NCI-H1417 (cell line): Measurements from ENCODE around the gene MSMP.

Experiments
- DNase-seq, 3 experiments: peaks; one replicate each; lab custom pipeline; 2025; lab: John Stamatoyannopoulos, UW

The MSMP gene

DNA sequence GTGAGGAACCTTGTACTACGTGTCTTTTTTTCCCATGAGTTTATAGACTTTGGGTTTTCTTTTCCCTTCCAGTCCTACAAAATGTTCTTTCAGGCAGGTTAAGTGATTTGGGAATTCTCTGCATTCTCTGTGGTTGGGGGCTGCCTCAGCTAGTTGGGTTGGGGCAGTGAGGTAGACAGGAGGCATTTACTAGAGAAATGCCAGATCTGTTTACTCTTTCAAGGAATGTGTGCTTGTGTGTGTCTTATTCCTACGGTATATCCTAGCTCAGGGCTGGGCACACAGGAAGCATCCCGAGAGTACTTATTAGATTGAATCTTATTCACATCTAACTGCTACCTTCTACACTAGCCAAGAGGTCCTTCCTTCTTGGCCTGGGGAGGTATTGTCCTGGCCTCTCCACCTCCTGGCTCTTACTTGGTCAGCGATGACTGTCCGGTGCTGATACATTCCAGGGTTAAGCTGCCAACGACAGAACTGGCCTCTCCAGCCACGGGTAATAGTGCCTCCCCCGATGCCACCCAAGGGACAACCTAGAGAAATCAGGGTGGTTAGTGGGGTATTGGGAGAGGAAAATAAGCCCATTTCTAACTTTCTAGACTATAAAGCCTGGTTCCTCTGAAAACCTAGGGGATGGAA is 10.1 kb downstream of the MSMP start:
- DNase-seq, result no peak

DNA sequence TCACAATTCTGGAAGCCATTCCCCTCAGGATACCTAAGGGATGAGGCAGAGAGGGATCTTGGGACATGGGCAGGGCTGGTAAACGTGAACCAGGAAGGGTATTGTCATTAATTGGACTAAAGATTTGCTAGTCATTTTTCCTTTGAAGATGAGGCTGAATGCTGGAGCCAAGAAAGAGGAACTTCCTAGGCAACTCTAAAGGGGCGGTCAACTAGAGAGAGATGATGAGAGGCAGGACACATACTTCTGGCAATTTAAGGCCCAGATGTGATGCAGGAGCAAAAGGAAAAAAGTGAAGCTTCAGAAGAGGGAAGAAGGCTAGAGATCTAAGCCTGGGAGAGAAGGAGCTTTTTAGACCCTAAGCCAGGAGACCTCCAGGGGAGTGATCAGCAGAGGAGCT is 10.6 kb downstream of the MSMP start:
- no peak for DNase-seq

DNA sequence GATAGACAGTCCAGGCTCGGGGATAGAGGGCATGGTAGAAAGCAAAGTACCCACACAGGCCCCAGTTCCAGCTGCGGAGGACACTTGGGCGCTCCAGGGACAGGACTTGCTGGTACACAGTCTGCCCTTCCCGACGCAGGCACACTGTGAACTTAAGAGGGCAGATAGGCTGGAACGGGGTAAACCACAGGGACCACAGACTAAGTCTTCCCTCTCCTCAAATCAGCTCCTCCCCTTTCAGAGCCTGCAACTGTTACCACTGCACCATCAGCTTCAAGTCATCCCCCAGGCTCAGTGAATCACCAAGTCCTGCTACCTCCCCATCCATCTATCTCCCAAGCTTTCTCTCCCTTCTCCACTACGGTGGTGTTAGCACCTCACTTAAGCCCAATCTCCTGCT is 12.3 kb downstream of the MSMP start:
- no peak for DNase-seq

DNA sequence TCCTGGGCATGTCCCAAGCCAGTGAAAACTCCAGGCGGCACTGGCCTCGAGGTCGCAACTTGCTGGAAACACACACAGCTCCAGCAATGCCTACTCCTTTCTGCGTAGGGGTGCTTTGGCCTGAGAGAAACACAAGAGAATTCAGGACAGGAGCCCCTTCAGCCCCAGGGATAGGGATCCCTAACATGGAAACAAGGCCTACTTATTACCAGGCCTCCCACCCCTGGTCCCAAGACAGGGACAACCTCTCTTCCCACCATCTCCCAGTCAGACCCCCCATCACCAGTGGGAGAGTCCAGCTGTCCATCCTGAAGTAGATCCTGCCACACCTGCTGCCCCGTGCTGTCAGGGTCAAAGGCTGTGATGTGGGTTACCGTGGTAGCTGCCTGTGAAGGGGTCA is 13.8 kb downstream of the MSMP start:
- DNase-seq, result no peak

DNA sequence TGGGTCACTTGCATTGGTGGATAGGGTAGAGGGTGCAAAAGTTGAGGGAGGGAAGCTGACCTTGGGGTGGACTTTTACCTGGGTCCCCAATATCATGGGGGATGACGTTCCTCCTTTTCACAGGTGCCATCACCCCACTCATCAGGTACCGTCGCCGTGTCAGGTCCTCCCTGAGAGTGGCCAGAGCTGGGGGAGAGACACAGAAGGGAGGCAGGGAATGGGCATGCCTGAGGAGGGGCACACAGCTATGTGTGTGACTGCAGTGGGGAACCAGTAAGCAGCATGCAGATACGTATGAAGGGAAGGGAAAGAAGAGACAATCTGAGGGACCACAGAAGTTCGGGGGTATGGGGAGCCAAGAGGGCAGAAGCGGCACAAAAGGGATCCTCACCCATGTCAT is 15.2 kb downstream of the MSMP start:
- no peak for DNase-seq

DNA sequence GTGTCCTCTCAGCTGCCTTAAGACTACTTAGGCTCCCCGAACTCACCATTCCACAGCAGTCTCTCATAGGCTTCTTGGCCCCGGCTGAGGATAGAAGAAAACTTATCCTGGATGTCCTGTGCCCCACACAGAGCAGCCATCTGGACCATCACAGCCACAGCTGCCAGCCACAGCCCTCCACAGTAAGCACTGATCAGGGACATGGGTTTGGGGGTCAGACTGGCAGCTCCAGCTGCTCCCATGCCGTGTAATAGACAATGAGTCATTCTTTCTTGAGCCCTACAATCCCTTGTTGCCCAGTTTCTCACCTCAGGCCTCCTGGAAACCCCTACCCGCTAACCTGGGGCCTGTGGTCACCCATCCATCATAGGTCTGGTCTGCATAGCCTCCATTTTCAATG is 15.9 kb downstream of the MSMP start:
- no peak for DNase-seq

DNA sequence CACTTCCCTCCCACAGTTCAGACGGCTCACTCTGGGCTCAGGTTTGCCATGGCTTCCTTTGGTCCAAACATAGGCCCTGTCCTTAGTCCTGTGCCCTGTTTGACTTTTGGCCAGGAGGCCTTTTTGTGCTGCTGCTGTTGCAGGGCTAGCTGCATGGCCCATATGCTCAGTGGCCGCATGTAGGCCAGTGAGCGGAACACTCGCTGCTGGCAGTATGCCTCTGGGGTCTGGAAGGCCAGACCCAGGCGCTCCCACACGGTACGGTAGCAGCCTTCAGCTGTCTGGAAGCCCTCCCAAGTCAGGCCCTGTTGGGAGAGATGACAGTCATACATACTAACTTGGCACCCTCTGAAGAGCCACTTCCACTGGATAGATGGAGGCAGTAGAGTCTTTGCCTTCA is 16.9 kb downstream of the MSMP start:
- no peak for DNase-seq

DNA sequence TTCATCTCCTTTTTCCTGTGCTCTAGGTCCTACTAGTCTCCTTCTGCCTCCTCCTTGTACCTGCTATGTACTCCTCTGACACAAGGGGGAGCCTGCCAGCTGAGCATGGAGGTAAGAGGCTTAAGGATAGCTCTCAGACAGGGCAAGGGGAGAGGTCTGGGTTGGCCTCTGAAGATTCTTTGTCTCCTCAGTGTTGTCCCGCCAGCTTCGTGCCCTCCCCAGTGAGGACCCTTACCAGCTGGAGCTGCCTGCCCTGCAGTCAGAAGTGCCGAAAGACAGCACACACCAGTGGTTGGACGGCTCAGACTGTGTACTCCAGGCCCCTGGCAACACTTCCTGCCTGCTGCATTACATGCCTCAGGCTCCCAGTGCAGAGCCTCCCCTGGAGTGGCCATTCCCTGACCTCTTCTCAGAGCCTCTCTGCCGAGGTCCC is 17.9 kb downstream of the MSMP start:
- peak; percentile 12 to 65 (median 28) for DNase-seq

DNA sequence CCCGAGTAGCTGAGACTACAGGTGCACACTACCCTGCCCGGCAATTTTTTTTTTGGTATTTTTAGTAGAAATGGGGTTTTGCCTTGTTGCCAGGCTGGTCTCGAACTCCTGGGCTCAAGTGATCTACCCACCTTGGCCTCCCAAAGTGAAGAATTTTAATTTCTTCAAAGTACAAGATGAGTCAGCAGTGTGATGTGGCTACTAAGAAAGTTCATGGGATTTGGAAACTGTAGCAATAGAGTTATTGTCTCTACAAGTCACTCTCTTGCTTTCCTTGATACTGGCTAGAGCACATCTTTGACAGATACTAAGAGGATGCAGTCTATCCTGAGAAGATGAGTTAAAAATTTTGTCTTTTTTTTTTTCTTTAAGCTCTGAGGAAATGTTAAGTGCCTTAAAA is 20.0 kb downstream of the MSMP start:
- no peak for DNase-seq

DNA sequence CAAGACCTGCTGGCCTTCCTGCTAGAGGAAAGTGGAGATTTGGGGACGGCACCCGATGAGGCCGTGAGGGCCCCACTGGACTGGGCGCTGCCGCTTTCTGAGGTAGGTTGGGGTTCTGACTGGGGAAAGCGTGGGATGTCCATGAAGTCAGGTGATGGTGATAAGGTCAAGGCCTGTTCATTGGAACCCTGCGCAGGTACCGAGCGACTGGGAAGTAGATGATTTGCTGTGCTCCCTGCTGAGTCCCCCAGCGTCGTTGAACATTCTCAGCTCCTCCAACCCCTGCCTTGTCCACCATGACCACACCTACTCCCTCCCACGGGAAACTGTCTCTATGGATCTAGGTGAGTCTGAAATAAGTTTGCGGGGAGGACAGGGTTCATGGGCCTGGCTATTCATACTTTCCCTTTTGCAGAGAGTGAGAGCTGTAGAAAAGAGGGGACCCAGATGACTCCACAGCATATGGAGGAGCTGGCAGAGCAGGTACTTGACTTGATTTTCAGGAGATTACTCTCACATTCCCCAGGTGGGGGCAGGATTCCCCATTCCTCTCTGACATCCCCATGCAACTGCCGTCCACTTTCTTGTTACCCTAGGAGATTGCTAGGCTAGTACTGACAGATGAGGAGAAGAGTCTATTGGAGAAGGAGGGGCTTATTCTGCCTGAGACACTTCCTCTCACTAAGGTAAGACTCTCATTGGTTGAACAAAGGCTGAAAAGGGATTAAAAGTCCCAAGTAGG is 21.1 kb downstream of the MSMP start:
- DNase-seq, result peak in 2 of 3 experiments; percentile 30 to 62

DNA sequence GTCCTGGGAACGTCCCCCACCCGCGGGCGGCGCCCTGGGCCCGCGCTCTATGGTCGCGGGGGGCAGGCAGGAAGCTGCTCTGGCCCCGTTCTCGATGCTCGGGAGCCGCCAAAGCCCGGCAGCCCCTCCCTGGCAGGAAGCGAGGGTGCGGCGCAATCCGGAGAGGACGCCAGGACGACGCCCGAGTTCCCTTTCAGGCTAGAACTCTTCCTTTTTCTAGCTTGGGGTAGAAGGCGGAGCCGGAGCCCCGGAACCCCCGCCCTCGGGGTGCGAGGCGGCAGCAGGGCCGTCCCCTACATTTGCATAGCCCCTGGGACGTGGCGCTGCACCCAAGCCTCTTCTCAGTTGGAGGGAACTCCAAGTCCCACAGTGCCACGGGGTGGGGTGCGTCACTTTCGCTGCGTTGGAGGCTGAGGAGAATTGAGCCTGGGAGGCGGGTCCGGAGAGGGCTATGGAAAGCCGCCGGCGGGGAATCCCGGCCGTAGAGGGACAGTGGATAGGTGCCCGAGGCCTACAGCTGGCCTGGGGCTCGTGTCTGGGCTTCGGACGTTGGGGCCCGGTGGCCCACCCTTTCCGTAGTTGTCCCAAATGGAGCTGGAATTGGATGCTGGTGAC is 21.8 kb downstream of the MSMP start, which contains the start of the genes CREB3 and TLN1:
Gene CREB3, plus strand, starts transcription at position 482 of the 615 bp plus-strand sequence. Its CDS starts 107 bp downstream, at position 589.
Gene TLN1, minus strand, starts transcription at position 11 of the 615 bp plus-strand sequence. CDS start 6,501 bp downstream, outside the sequence.
- peak; percentile 95 to 98 (median 97) for DNase-seq

DNA sequence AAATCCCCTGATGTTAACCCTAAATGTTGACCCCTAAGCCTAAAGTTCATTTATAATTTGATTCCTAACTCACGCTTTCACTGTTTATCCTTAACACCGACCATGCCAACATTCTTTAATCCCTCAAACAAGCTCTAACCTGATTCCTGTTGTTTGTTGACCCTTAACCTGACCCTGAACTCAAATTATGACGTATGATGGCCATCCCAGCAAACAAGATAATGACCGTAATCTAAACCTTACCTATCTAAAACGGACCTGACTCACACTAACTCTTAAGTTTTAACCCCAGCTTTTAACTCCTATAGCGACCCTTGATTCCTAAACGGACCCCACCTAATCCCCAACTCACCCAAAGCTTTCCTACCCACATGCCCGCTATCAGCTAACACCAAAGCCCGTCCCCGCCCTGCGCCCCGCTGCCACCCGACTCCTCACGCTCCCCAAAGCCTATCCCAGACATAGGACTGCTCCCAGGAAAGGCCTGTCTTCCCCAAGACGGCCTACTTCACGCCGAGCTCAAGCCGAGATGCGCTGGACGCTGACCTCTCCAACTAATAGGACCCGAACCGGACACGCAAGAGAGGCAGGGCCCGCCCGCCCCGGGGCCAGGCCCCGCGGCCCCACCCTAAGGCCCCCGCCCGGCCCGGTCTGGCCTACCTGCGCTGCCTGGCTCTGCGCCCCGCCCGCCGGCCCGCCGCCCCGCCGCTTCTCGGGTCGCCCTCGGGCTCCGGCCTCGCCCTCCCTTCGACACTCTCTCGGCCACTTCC is 22.5 kb downstream of the MSMP start:
- DNase-seq, result peak in 1 of 3 experiments; percentile 23

DNA sequence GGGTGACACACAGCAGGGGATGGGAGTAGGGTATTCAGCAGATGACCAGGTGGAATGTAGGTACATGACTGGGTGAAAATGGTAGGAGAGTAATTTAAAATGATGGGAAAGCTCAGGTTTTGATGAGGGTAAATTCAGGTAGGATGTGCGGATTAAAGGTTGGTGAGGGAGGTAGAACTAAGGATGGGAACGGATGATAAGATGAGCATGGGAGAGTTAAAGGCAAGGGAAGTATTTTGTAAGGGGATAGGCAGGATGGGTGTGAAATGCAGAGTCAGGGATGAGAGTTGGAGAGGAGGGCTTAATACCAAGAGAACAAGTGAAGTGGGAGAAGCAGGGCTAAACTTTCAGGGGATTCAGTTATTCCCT is 23.6 kb downstream of the MSMP start:
- no peak for DNase-seq

DNA sequence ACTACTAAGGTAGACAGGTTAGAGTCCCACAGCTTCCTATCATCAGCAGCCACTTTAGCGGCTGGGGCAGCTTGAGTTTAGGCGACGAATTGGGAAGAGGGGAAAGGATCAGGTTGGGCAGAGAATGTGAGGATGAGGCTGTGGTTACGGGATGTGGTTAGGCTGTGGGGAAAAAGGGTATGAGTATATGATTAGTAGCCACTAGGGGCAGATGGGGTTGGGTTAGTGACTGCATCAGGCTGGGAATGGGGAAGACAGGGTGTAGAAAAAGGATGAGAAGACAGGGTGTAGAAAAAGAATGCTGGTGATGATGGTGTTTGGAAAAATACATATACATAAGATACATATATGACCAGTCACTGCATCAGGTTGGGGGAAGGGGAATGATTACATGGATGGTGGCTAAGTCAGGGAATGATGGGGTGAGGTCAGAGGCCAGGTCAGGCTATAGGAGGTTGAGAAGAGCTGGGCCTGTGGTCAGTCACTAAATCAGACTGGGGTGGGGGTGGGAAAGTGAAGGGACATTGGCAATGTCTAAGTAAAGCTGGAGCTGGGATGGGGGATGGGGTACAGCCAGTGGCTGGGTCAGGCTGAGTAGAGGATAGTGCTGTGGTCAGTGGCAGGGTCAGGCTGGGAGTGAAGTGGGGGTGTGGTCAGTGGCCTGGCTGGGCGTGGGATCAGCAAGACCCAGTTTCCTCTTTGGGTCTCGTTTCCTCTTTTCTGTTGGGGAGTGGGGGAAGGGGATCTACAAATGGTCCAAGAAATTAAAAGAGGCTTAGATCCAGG is 24.2 kb downstream of the MSMP start:
- no peak for DNase-seq

DNA sequence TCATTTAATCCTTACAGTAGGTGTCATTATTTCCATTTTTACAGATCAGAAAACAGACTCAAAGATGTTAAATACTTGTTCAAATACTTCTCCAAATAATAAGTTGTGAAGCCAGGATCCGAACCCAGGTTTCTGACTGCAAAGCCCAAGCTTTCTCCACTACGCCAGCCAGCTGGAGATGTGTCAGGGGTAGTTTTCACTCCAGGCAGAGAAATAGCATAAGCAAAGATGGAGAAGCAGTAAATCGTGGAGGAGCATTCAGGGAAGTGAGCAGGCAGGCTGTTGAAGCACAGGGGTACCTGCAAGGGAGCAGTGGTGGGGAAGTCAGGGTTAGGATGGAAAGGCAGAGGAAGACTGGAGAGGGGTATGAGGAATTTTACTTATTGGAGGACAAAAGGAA is 25.0 kb downstream of the MSMP start:
- DNase-seq, result no peak

DNA sequence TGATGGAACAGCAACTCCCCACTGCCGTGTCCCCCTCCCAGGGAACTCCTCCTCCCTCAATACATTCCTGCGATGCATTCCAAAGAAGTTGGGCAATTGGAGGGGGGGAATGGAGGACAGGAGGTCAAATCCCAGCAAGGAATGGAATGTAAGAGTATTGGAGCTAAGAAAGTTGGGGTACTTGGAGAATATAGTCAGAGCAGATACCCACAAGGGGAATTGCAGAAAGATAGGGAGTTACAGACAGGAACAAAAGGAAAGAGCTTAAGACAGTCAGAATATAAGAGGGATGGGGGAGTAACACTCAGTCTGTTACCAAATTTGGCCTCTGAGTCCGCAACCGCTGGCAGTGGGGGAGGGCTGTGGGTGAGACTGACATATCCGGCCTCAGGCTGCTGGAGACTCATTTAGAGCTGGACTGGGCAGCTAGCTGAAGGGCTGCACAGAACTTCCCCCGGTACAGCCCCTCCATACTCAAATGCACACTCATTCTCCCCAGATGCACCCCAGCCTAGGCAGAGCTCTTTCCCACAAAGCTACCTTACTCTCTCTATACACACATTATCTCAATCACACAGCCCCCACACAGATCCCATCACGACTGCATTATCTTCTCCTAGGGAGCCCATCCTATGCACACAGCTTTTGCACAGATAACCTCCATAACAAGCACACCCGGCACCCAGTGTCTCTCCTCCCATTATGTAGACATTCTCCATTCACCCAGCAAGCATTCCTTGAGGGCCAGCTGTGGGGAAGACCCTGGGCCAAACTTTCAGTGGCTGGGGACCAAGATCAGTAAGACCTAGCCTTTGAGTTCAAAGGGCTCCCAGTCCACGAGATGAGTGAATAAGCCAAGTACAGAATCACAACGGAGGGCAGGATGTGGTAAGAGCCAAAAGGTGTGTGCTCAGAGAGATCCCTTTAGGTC is 25.8 kb downstream of the MSMP start:
- DNase-seq, result no peak

DNA sequence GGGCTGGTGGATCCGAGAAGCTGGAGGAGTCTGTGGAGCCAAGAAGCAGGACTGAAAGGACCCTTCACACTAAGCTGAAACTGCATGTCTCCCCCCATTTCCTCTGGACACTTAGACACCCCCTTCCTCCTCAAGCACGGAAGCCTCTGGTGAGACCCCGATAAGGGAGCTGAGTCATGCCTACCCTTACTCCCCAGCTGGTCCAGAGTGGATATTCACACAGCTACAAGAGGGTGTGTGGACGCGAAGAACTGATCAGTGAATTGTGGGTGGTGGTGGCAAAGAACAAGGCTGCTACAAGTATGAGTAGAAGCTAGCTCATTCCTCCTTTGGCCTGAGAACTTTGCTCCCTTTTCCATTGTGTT is 26.4 kb downstream of the MSMP start:
- no peak for DNase-seq

DNA sequence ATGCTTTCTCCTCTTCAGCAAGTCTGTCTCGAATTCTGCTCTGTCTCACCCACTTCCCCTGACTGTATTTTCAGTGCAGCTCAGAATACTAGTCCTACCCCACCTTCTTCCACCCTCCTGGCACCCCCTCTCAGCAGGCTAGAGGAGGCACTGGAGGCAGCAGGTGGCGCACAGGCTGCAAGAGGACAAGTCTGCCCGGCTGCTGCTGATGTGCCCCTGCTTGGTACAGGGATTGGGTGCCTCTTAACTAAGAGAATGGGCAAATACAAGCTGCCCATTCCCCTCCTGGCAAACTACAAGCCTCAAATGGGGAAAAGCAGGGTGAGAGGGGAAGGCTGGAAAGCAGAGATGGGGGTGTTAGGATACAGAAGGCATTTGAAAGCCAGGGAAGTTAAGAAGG is 27.1 kb downstream of the MSMP start:
- DNase-seq, result no peak

DNA sequence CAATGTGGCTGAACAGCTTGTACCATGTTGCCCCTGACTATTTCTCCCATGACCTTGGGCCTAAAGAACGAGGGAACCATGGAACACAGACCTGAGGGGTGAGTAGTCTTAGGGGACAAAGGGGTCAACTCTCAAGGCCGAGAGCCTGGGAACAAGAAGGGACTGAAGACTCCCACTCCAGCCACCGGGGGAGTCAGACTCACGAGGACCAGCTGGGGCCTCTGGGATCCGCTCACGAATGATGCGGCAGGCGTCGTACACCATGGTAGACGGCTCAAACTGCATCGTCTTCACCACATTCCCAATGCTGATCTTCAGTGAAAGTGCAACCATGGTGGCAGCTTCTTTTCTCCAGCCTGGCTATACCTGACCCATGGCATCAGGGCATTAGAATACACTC is 28.7 kb downstream of the MSMP start:
- no peak for DNase-seq

DNA sequence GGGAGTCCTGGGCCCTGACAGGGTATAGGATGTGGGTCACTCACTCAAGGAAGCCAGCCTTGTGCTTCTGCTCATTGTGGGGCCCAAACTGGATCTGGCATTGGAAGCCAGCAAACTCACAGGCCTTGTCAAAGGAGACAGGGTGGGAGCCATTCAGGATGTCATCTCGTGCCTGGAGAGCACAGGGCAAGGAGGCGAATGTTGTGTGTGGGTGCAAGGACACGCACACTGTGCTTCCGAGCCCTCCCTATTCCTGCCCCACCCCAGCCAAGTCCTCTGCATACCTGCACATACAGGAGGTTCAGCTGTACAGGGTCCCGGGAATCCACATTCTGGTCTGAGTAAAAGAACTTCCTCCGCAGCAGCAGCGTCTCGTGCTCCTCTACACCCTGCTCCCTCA is 30.2 kb downstream of the MSMP start:
- DNase-seq, result no peak

DNA sequence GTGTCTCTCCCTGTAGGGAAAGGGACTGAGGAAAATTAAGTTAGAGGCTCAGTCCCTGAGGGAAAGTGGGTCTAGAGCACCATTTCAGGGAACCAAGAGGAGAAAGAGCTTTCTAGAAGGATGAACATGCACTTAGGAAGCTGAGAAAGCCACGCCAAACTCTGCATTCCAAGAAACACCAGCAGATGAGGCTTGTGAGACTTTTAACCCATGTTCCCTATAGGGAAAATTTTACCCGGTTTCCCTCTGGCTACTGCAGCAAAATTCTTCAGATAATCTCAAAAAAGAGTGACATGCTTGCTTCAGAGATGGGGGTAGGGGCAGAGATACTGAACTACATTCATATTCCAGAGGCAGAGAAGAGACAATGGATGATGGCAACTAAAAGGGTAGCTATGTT is 30.6 kb downstream of the MSMP start:
- DNase-seq, result no peak
